ENCODE data around the gene PPP1CA. TPM values are rescaled to one million over a fixed set of nuclear protein-coding genes. Genes with fewer than 3 reads are reported as not detected.

Gene PPP1CA
- polyA plus RNA-seq, 3 donors from 2014 or later, result 830 to 1,276 (median 950) TPM

- H3K36me3 Mint-ChIP-seq, result peaks cover 0 to 13% (median under 1%) of the 10 kb centered on the region in 3 donors
- H3K4me1 Mint-ChIP-seq, result peaks cover 40 to 54% of the 10 kb centered on the region in 2 donors
- H3K4me3 Mint-ChIP-seq, result peak overlapping the region in 3 of 5 donors; percentile 47 to 84 (median 60)
- DNase-seq, result no peak
- H3K9me3 Mint-ChIP-seq, result no peaks in the 10 kb centered on the region
- peaks cover 2 to 6% (median 3%) of the 10 kb centered on the region in 3 donors for H3K27me3 Mint-ChIP-seq (ENCODE audit: low read depth in 3 of 3)
- H3K27ac Mint-ChIP-seq, result peak overlapping the region in 1 of 6 donors; percentile 66
These were observed 2.7 kb downstream of the PPP1CA start for GRCh38 chr11:67398661-67399563.

GRCh38 chr11:67397986-67398660, 3.5 kb downstream of the PPP1CA start:
- Mint-ChIP-seq H3K9me3 (no peaks in the 10 kb centered on the region), H3K36me3 (peaks cover 0 to 13% (median 3%) of the 10 kb centered on the region in 3 donors), H3K4me3 (peak overlapping the region in 1 of 5 donors; percentile 30), H3K27ac (peak overlapping the region in 4 of 6 donors; percentile 30 to 78 (median 56)), H3K4me1 (peaks cover 40 to 53% of the 10 kb centered on the region in 2 donors), H3K27me3 (ENCODE audit: low read depth in 3 of 3) (peaks cover 2 to 5% (median 2%) of the 10 kb centered on the region in 3 donors)
- no peak for DNase-seq

GRCh38 chr11:67397536-67397935, 4.1 kb downstream of the PPP1CA start:
- peak overlapping the region in 4 of 6 donors; percentile 30 to 78 (median 56) for H3K27ac Mint-ChIP-seq
- no peak overlapping the region for H3K4me3 Mint-ChIP-seq
- peaks cover 2 to 5% (median 2%) of the 10 kb centered on the region in 3 donors for H3K27me3 Mint-ChIP-seq (ENCODE audit: low read depth in 3 of 3)
- no peak for DNase-seq
- H3K4me1 Mint-ChIP-seq, result peaks cover 44 to 56% of the 10 kb centered on the region in 2 donors
- peaks cover 0 to 13% (median 3%) of the 10 kb centered on the region in 3 donors for H3K36me3 Mint-ChIP-seq
- no peaks in the 10 kb centered on the region for H3K9me3 Mint-ChIP-seq

- Mint-ChIP-seq H3K4me1 (peaks cover 50 to 54% of the 10 kb centered on the region in 2 donors), H3K27ac (peak overlapping the region; percentile 40 to 88 (median 77)), H3K36me3 (peaks cover 0 to 13% (median 3%) of the 10 kb centered on the region in 3 donors), H3K27me3 (ENCODE audit: low read depth in 3 of 3) (peaks cover 4 to 8% (median 4%) of the 10 kb centered on the region in 3 donors), H3K9me3 (no peaks in the 10 kb centered on the region), H3K4me3 (peak overlapping the region in 1 of 5 donors; percentile 34)
- DNase-seq, result no peak
These were observed 4.9 kb downstream of the PPP1CA start for GRCh38 chr11:67396587-67397389.

- peaks cover 4 to 8% (median 6%) of the 10 kb centered on the region in 3 donors for H3K27me3 Mint-ChIP-seq (ENCODE audit: low read depth in 3 of 3)
- peaks cover 0 to 13% (median 3%) of the 10 kb centered on the region in 3 donors for H3K36me3 Mint-ChIP-seq
- no peak overlapping the region for H3K4me3 Mint-ChIP-seq
- H3K27ac Mint-ChIP-seq, result no peak overlapping the region
- peaks cover 53 to 59% of the 10 kb centered on the region in 2 donors for H3K4me1 Mint-ChIP-seq
- H3K9me3 Mint-ChIP-seq, result no peaks in the 10 kb centered on the region
- no peak for DNase-seq
These were observed 5.4 kb downstream of the PPP1CA start for GRCh38 chr11:67396259-67396581.

- peaks cover 53 to 60% of the 10 kb centered on the region in 2 donors for H3K4me1 Mint-ChIP-seq
These were observed 6.0 kb downstream of the PPP1CA start for GRCh38 chr11:67395555-67396258.

GRCh38 chr11:67393990-67394389, 7.7 kb downstream of the PPP1CA start:
- Mint-ChIP-seq H3K4me3 (peak overlapping the region; percentile 63 to 77 (median 66)), H3K4me1 (peaks cover 55 to 56% of the 10 kb centered on the region in 2 donors), H3K9me3 (no peaks in the 10 kb centered on the region), H3K27me3 (ENCODE audit: low read depth in 3 of 3) (peaks cover 2 to 8% (median 8%) of the 10 kb centered on the region in 3 donors), H3K36me3 (peaks cover 0 to 6% (median 3%) of the 10 kb centered on the region in 3 donors), H3K27ac (peak overlapping the region in 4 of 6 donors; percentile 43 to 76 (median 60))
- DNase-seq, result no peak

More at GRCh38 chr11:67395555-67396258, 6.0 kb downstream of the PPP1CA start:
- H3K27me3 Mint-ChIP-seq (ENCODE audit: low read depth in 3 of 3), result peaks cover 4 to 8% (median 8%) of the 10 kb centered on the region in 3 donors
- H3K27ac Mint-ChIP-seq, result no peak overlapping the region
- no peaks in the 10 kb centered on the region for H3K9me3 Mint-ChIP-seq
- DNase-seq, result no peak
- H3K4me3 Mint-ChIP-seq, result no peak overlapping the region
- H3K36me3 Mint-ChIP-seq, result peaks cover 0 to 12% (median 3%) of the 10 kb centered on the region in 3 donors

GRCh38 chr11:67393437-67393836, 8.2 kb downstream of the PPP1CA start:
- Mint-ChIP-seq H3K27ac (peak overlapping the region in 2 of 6 donors; percentile 58 to 76), H3K36me3 (peaks cover 0 to 6% (median 3%) of the 10 kb centered on the region in 3 donors), H3K4me3 (peak overlapping the region in 4 of 5 donors; percentile 64 to 90 (median 66)), H3K4me1 (peaks cover 53 to 58% of the 10 kb centered on the region in 2 donors), H3K27me3 (ENCODE audit: low read depth in 3 of 3) (peaks cover 2 to 8% (median 8%) of the 10 kb centered on the region in 3 donors), H3K9me3 (no peaks in the 10 kb centered on the region)
- DNase-seq, result no peak

GRCh38 chr11:67392183-67392715, 9.4 kb downstream of the PPP1CA start:
- no peak for DNase-seq
- Mint-ChIP-seq H3K9me3 (no peaks in the 10 kb centered on the region), H3K4me1 (peaks cover 46 to 49% of the 10 kb centered on the region in 2 donors), H3K36me3 (peaks cover 0 to 3% (median 0%) of the 10 kb centered on the region in 3 donors), H3K27me3 (ENCODE audit: low read depth in 3 of 3) (peaks cover 2 to 10% (median 8%) of the 10 kb centered on the region in 3 donors), H3K27ac (peak overlapping the region; percentile 49 to 90 (median 82)), H3K4me3 (peak overlapping the region; percentile 86 to 90 (median 89))

GRCh38 chr11:67391304-67392182, 10.1 kb downstream of the PPP1CA start, which contains the start of gene RAD9A:
TSS of gene RAD9A (plus strand) at chr11:67391986. CDS start at chr11:67392045, 59 bp downstream.
- peak within 1 kb of the TSS; percentile 86 to 90 (median 89) for H3K4me3 Mint-ChIP-seq
- peaks cover 0 to 3% (median 0%) of the 10 kb centered on the region in 3 donors for H3K36me3 Mint-ChIP-seq
- H3K27me3 Mint-ChIP-seq (ENCODE audit: low read depth in 3 of 3), result peaks cover 2 to 10% (median 8%) of the 10 kb centered on the region in 3 donors
- peak; percentile 88 to 90 (median 90) for DNase-seq
- peaks cover 42% of the 10 kb centered on the region in 2 donors for H3K4me1 Mint-ChIP-seq
- no peaks in the 10 kb centered on the region for H3K9me3 Mint-ChIP-seq
- peak within 1 kb of the TSS; percentile 75 to 90 (median 87) for H3K27ac Mint-ChIP-seq

- Mint-ChIP-seq H3K36me3 (peaks cover 0 to 3% (median 0%) of the 10 kb centered on the region in 3 donors), H3K9me3 (no peaks in the 10 kb centered on the region), H3K4me3 (peak overlapping the region; percentile 86 to 90 (median 89)), H3K4me1 (peaks cover 37 to 38% of the 10 kb centered on the region in 2 donors), H3K27me3 (ENCODE audit: low read depth in 3 of 3) (peaks cover 2 to 10% (median 6%) of the 10 kb centered on the region in 3 donors), H3K27ac (peak overlapping the region; percentile 66 to 89 (median 87))
- no peak for DNase-seq
These were observed 10.7 kb downstream of the PPP1CA start for GRCh38 chr11:67390947-67391303.

Data from immature natural killer cell (primary cell).